GM12878 (cell line): ENCODE results near the gene GGNBP2. TPM values are rescaled to one million over a fixed set of nuclear protein-coding genes. Genes with fewer than 3 reads are reported as not detected.

ENCODE experiments used
- ATAC-seq: fragments of 200-7000 bp; cut with Tn5 transposase; 3 replicates; pipeline ENCODE4 v1.9.1; 2020; ENCODE audit warnings: mild to moderate bottlenecking, moderate library complexity
- BruUV-seq: library from RNA; stranded (reverse); fragments of 400-500 nt; replicated peaks from 2 replicates; lab custom pipeline; 2021; lab: Mats Ljungman, UMichigan
- CTCF ChIA-PET: fragments of 300-600 bp; sonication (Branson Sonifier 250); formaldehyde crosslinking; extraction: SDS; loops from one replicate; lab custom pipeline; 2021; ENCODE audit warnings: inconsistent platforms; lab: Yijun Ruan, JAX
- POLR2A ChIA-PET: fragments of 350-600 bp; formaldehyde crosslinking; extraction: SDS; loops from one replicate; lab custom pipeline; 2021; ENCODE audit warnings: inconsistent platforms; lab: Charles Lee
- RAD21 ChIA-PET: fragments of 300-600 bp; sonication (Branson Sonifier 250); formaldehyde crosslinking; loops from one replicate; lab custom pipeline; 2023; ENCODE audit warnings: antibody characterized with exemption; ENCODE audit not compliant: unreplicated experiment; lab: Charles Lee
- SMC1A ChIA-PET: fragments of 300-600 bp; sonication (Branson Sonifier 250); formaldehyde crosslinking; loops from one replicate; lab custom pipeline; 2023; ENCODE audit not compliant: unreplicated experiment, uncharacterized antibody; lab: Charles Lee
- DNase-seq: peaks from one replicate; pipeline ENCODE4 v3.0.0-alpha.2; 2011; ENCODE audit warnings: low read depth, low spot score
- FAIRE-seq: peaks from 3 replicates; lab custom pipeline; 2011; peaks lifted over from hg19 to GRCh38; lab: Jason Lieb, UNC
- H2AFZ ChIP-seq: 2 replicates; pipeline ENCODE4 v1.6.0; 2011; ENCODE audit warnings: low read depth, low read length, control low read depth; ENCODE audit not compliant: control insufficient read depth
- H3K27ac ChIP-seq: 2 replicates; pipeline ENCODE4 v1.5.1; 2011; ENCODE audit warnings: control low read depth; ENCODE audit not compliant: control insufficient read depth, insufficient read depth
- H3K27me3 ChIP-seq, 2 experiments: replicated peaks in 1 of 2; 2 replicates each; pipeline versions ENCODE4 v1.6.0 to v1.6.1; 2011; ENCODE audit warnings: low read length in 1 of 2; ENCODE audit not compliant: control insufficient read depth in 2 of 2, insufficient read depth in 2 of 2
- H3K36me3 ChIP-seq, 2 experiments: 2 replicates each; pipeline ENCODE4 v1.5.1; 2011; ENCODE audit warnings: low read length in 1 of 2; ENCODE audit not compliant: control insufficient read depth in 2 of 2, insufficient read depth in 2 of 2
- H3K4me1 ChIP-seq: 2 replicates; pipeline ENCODE4 v1.6.1; 2011; ENCODE audit warnings: mild to moderate bottlenecking, low read length, moderate library complexity, mixed read lengths; ENCODE audit not compliant: control insufficient read depth, insufficient read depth
- H3K4me2 ChIP-seq: 2 replicates; pipeline ENCODE4 v1.6.0; 2011; ENCODE audit warnings: control low read depth; ENCODE audit not compliant: control insufficient read depth, insufficient read depth
- H3K4me3 ChIP-seq: fragments of 200-600 bp; sonication (generic); 2 replicates; pipeline ENCODE4 v1.5.1; 2016
- H3K79me2 ChIP-seq: 2 replicates; pipeline ENCODE4 v1.6.0; 2011; ENCODE audit warnings: low read length; ENCODE audit not compliant: control insufficient read depth, insufficient read depth
- H3K9ac ChIP-seq: 2 replicates; pipeline ENCODE4 v1.8.0; 2011; ENCODE audit warnings: low read length, control low read depth, mixed read lengths; ENCODE audit not compliant: control insufficient read depth, insufficient read depth
- H3K9me3 ChIP-seq: replicated peaks from 3 replicates; pipeline ENCODE4 v1.5.1; 2011; ENCODE audit warnings: mild to moderate bottlenecking, low read length; ENCODE audit not compliant: control insufficient read depth, insufficient read depth
- H4K20me1 ChIP-seq: 2 replicates; pipeline ENCODE4 v1.6.0; 2011; ENCODE audit not compliant: control insufficient read depth, insufficient read depth
- BCL11A ChIP-seq: IDR thresholded peaks from 2 replicates; pipeline ENCODE4 v1.6.1; 2011; ENCODE audit warnings: low read depth, low read length
- BRCA1 ChIP-seq: IDR thresholded peaks from 2 replicates; pipeline ENCODE4 v1.6.1; 2011; ENCODE audit warnings: low read depth, low read length, improper control_type of control experiment
- CBX3 ChIP-seq: fragments of 200-600 bp; sonication (generic); IDR thresholded peaks from 2 replicates; pipeline ENCODE4 v1.6.1; 2016; ENCODE audit warnings: low read depth, borderline replicate concordance
- EP300 ChIP-seq, 2 experiments: fragments of 150-350 bp in 1 of 2; IDR thresholded peaks; 2 replicates each; pipeline ENCODE4 v1.6.1; 2011 to 2012; ENCODE audit warnings: low read depth in 2 of 2, low read length in 2 of 2, borderline replicate concordance in 1 of 2, improper control_type of control experiment in 1 of 2, inconsistent platforms in 1 of 2; ENCODE audit not compliant: control insufficient read depth in 1 of 2
- HDGF ChIP-seq: fragments of 450-650 bp; IDR thresholded peaks from 2 replicates; pipeline ENCODE4 v1.6.1; 2016; ENCODE audit warnings: antibody characterized with exemption
- JUNB ChIP-seq: IDR thresholded peaks from 2 replicates; pipeline ENCODE4 v1.6.1; 2016; ENCODE audit warnings: antibody characterized with exemption, mild to moderate bottlenecking
- LARP7 ChIP-seq: fragments of 450-650 bp; IDR thresholded peaks from 2 replicates; pipeline ENCODE4 v1.6.1; 2017; ENCODE audit warnings: mild to moderate bottlenecking
- NFIC ChIP-seq: IDR thresholded peaks from 2 replicates; pipeline ENCODE4 v1.6.1; 2012; ENCODE audit warnings: low read depth, mild to moderate bottlenecking, inconsistent platforms, low read length, moderate library complexity
- NRF1 ChIP-seq: conservative IDR thresholded peaks from 2 replicates; pipeline ENCODE4 v1.6.1; 2011; ENCODE audit warnings: mild to moderate bottlenecking, low read depth, low read length, improper control_type of control experiment
- PKNOX1 ChIP-seq: fragments of 450-650 bp; IDR thresholded peaks from 2 replicates; pipeline ENCODE4 v1.6.1; 2016; ENCODE audit warnings: mild to moderate bottlenecking
- ZNF217 ChIP-seq: fragments of 450-650 bp; IDR thresholded peaks from 2 replicates; pipeline ENCODE4 v1.6.1; 2017; ENCODE audit warnings: antibody characterized with exemption, mild to moderate bottlenecking
- WGBS: methylation state at CpG from one replicate; pipeline ENCODE4 v1.1.6; 2016; ENCODE audit warnings: low lambda C conversion rate; ENCODE audit not compliant: insufficient replicate concordance, insufficient coverage; ENCODE audit errors: missing lambda C conversion rate; 5-methylcytosine and 5-hydroxymethylcytosine counted together
- in situ Hi-C: fragments of 300-500 bp; cut with MboI; formaldehyde crosslinking; loops from 9 replicates; pipeline ENCODE4 v1.14.3; 2018; ENCODE audit warnings: mixed read lengths
- intact Hi-C: fragments of 100-400 bp; cut with micrococcal nuclease; formaldehyde crosslinking; loops from one replicate; pipeline ENCODE4 v1.14.2; 2022; ENCODE audit not compliant: unreplicated experiment
- polyA plus RNA-seq, 11 experiments: library from polyadenylated mRNA; depleted of rRNA in 4 of 11; unstranded in 6 of 11; stranded (reverse) in 5 of 11; fragments of >200 nt; fragmentation: Nextera tagmentation in 4 of 11; fragmentation: Illumina TruSeq in 1 of 11; extraction: Ambion mirVana in 4 of 11; extraction: Trizol in 1 of 11; gene quantifications; 1 replicate in 1 of 11; 2 replicates in 10 of 11; pipeline versions ENCODE4 v1.2.1 to v1.2.3, GENCODE V29; 2011 to 2016; ENCODE audit warnings: inconsistent platforms in 2 of 11, missing spikeins in 2 of 11, low read depth in 1 of 11
- total RNA-seq, 4 experiments: library from RNA; depleted of rRNA in 3 of 4; stranded (reverse); fragments of >200 nt in 3 of 4; fragmentation: Illumina TruSeq in 1 of 4; extraction: Trizol in 1 of 4; gene quantifications; 2 replicates each; pipeline versions ENCODE4 v1.2.1 to v1.2.3, GENCODE V29; 2013 to 2021

Gene GGNBP2
- total and polyA plus RNA-seq, 10 of the 15 experiments (the other 5 are each of a cell fraction or from before 2014, with no cell fraction given): 36.3 to 82.0 (median 50.0) TPM

GRCh38 chr17:36524428-36524876 lies 20.3 kb upstream of the GGNBP2 start:
- Histone ChIP-seq H3K4me3 (no peak overlapping the region), H3K4me2 (no peak overlapping the region), H3K9ac (no peak overlapping the region), H4K20me1 (no peaks in the 10 kb centered on the region), H3K27ac (peak overlapping the region; percentile 8; the same call in 1 of the 2 replicates), H2AFZ (no peak overlapping the region), H3K27me3 (no peaks in the 10 kb centered on the region), H3K9me3 (no peaks in the 10 kb centered on the region; the same call in 2 of the 3 replicates), H3K4me1 (no peaks in the 10 kb centered on the region)
- no TSS peak for BruUV-seq
- in situ Hi-C loops: no loop called here
- intact Hi-C loops: no loop called here
- POLR2A ChIA-PET: interaction anchor here (0.6 to 1.0 kb wide), 2 partner anchors 10 to 686 kb away, joined by 3 read pairs; partner anchors contain the start of gene MYO19
- DNase-seq (no peak), ATAC-seq (no peak), FAIRE-seq (no peak)
- RAD21 ChIA-PET: interaction anchor here (1.3 kb wide), 1 partner anchor 60 kb away, joined by 3 read pairs; no protein-coding TSS in a partner anchor
- CTCF ChIA-PET: interaction anchor here (0.6 to 2.6 kb wide), 2 partner anchors 10 to 202 kb away, joined by 3 to 15 read pairs; partner anchors contain the start of genes MYO19 and PIGW
- WGBS: 66% methylated on average over 4 of the region's 4 CpGs
- SMC1A ChIA-PET: no interaction called here
- TF ChIP-seq JUNB (no peak), ZNF217 (no peak), NFIC (no peak), EP300 (IDR thresholded peaks at IDR 0.05; ENCODE audit: borderline replicate concordance in 1 of 2, control insufficient read depth in 1 of 2, low read depth in 2 of 2, low read length in 2 of 2) (no peak), BCL11A (no peak), BRCA1 (no peak), PKNOX1 (no peak), HDGF (no peak), CBX3 (no peak), LARP7 (no peak), NRF1 (no peak)
- TF ChIP-seq, all 136 proteins: peak for 0
- Histone ChIP-seq H3K36me3 (peaks cover 11 to 22% of the 10 kb centered on the region in 2 experiments; a peak in 3 of 4 replicates), H3K79me2 (no peaks in the 10 kb centered on the region)
